Activated CD8-positive, alpha-beta T cell treated with anti-CD3 and anti-CD28 coated beads, Interleukin-2, amount 10 ng/mL, durations not matched to agents 7 days and 5 days (primary cell): ENCODE measurements around the gene CABCOCO1. TPM values are rescaled to one million over a fixed set of nuclear protein-coding genes. Genes with fewer than 3 reads are reported as not detected.
A peak's percentile ranks its signal among the peaks of the same experiment; 100 is the strongest.

Experiments used
- ATAC-seq: fragments of 150-1000 bp; cut with Tn5 transposase; one replicate; pipeline ENCODE4 v1.10.0; 2021; ENCODE audit warnings: moderate library complexity
- CTCF ChIA-PET: fragments of 350-600 bp; sonication (Branson Sonifier 250); formaldehyde crosslinking; loops from one replicate; lab custom pipeline; 2021; ENCODE audit warnings: antibody characterized with exemption; lab: Charles Lee
- POLR2A ChIA-PET: fragments of 350-600 bp; sonication (Branson Sonifier 250); formaldehyde crosslinking; loops from one replicate; lab custom pipeline; 2021; ENCODE audit warnings: antibody characterized with exemption; lab: Charles Lee
- DNase-seq: peaks from one replicate; pipeline ENCODE4 v3.0.0-alpha.2; 2020
- H3K27ac Mint-ChIP-seq: one replicate; pipeline ENCODE4 v1.8.0; 2021; ENCODE audit warnings: mild to moderate bottlenecking, mixed read lengths
- H3K27me3 Mint-ChIP-seq: one replicate; pipeline ENCODE4 v1.8.0; 2021; ENCODE audit warnings: low read depth, mixed read lengths
- H3K36me3 Mint-ChIP-seq: one replicate; pipeline ENCODE4 v1.8.0; 2021; ENCODE audit warnings: low read depth, mixed read lengths
- H3K4me1 Mint-ChIP-seq: one replicate; pipeline ENCODE4 v1.8.0; 2021; ENCODE audit warnings: low read depth, mixed read lengths
- H3K4me3 Mint-ChIP-seq: one replicate; pipeline ENCODE4 v1.8.0; 2021; ENCODE audit warnings: mild to moderate bottlenecking, mixed read lengths
- H3K9me3 Mint-ChIP-seq: one replicate; pipeline ENCODE4 v1.8.0; 2022; ENCODE audit warnings: mixed read lengths; ENCODE audit not compliant: insufficient read depth
- total RNA-seq, 2 experiments: library from RNA; stranded (reverse); gene quantifications; one replicate each; pipeline ENCODE4 v1.2.3, GENCODE V29; 2021

CABCOCO1 gene
- total RNA-seq, 2 experiments from 2014 or later: not detected

DNA sequence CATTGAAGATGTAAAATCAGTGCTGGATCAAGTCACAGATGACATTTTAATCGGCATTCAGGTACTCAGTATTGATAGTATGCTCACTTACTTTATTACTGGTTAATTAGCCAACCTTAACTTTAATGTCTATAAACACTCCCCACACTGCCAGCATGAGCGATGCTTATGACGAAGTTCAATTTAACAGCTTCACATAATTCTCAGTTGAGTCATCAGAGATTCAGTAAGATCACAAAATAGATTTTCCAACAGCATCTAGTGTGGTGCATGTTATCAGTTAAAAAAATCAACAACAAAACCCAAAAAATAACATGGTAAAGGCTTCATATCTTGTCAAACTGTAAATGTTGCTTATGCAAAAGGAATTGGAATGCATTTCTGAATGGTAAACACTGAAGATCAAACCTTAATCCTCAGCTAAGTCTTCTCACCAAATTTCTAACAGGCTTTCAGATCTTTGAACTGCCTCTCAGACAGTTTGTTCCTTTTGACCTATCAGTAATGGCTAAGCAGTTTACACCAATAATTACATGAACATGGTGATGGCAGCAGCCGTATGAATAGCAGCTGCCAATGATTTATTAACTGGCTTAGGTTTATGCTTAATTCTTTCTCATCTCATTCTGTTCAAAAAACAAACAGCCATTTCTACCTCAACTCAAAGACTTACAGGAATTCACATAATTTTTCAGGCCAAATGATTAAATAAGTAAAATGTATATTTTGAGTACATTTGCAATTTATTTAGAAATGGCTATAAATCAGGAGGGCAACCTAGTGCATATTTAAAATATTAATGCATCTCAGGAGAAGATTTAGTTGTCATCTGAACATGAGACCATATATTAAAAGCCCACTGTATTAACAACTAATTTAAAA lies 98.5 kb downstream of the CABCOCO1 start:
- no peak for ATAC-seq
- POLR2A ChIA-PET: interaction anchor here (0.6 kb wide), 1 partner anchor 13 kb away, joined by 3 read pairs; no protein-coding TSS in a partner anchor
- CTCF ChIA-PET: interaction anchor here (1.6 kb wide), 1 partner anchor 10 kb away, joined by 5 read pairs; no protein-coding TSS in a partner anchor
- no peak overlapping the region for H3K27ac Mint-ChIP-seq
- no peak for DNase-seq
- no peaks in the 10 kb centered on the region for H3K9me3 Mint-ChIP-seq
- H3K4me1 Mint-ChIP-seq: peaks cover 10% of the 10 kb centered on the region
- H3K36me3 Mint-ChIP-seq: peaks cover 2% of the 10 kb centered on the region
- no peak overlapping the region for H3K4me3 Mint-ChIP-seq
- H3K27me3 Mint-ChIP-seq: no peaks in the 10 kb centered on the region

DNA sequence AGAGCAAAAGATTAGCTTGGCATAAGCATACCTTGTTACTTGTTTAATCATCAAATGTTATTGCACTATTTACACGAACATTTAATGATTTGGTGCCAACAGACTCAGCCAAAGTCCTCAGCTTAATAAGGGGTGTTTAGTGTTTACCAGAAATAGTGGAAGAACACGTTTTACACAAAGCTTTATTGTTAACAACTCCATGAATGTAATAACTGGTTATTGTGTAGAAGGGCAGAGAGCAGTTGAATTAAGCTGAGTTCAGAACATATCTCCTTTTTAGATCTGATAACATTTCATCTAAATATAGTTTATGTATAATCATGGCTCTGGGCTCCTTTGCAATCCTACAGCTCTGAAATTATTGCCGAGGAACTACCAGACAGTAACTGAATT lies 99.1 kb downstream of the CABCOCO1 start:
- POLR2A ChIA-PET: no interaction called here
- no peak for ATAC-seq

DNA sequence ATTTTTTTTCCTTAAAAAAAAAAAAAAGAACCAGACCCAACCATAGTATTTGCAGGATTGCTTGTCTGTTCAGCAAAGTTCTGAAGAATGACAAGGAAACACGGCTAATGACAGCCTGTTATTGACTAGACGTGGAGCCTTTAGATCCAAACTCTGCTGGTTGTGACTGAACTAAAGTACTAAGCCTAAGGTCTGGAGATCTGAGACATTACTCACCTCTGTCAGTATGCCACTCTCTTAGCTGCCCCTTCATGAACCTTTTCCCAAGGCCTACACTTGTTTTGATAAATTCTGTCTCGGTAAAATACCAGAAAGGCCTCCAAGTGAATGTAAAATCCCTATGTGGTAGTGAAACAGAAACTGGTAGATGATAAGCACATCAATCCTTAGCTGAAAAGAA lies 101.0 kb downstream of the CABCOCO1 start:
- no peak for ATAC-seq
- Mint-ChIP-seq H3K9me3 (no peaks in the 10 kb centered on the region), H3K4me3 (no peak overlapping the region), H3K27ac (no peak overlapping the region), H3K27me3 (no peaks in the 10 kb centered on the region), H3K4me1 (peaks cover 10% of the 10 kb centered on the region), H3K36me3 (peaks cover 2% of the 10 kb centered on the region)
- POLR2A ChIA-PET: no interaction called here
- DNase-seq: no peak
- CTCF ChIA-PET: no interaction called here

More for the DNA sequence above, 99.1 kb downstream of the CABCOCO1 start:
- no peak overlapping the region for H3K27ac Mint-ChIP-seq
- no peak for DNase-seq
- CTCF ChIA-PET: interaction anchor here (1.6 kb wide), 1 partner anchor 10 kb away, joined by 5 read pairs; no protein-coding TSS in a partner anchor
- H3K36me3 Mint-ChIP-seq: peaks cover 2% of the 10 kb centered on the region
- peaks cover 10% of the 10 kb centered on the region for H3K4me1 Mint-ChIP-seq
- H3K9me3 Mint-ChIP-seq: no peaks in the 10 kb centered on the region
- no peaks in the 10 kb centered on the region for H3K27me3 Mint-ChIP-seq
- H3K4me3 Mint-ChIP-seq: no peak overlapping the region

GRCh38 chr10:61764486-61764885 lies 101.8 kb downstream of the CABCOCO1 start:
- DNase-seq (no peak), ATAC-seq (no peak)
- Mint-ChIP-seq H3K9me3 (no peaks in the 10 kb centered on the region), H3K36me3 (peaks cover 2% of the 10 kb centered on the region), H3K27ac (no peak overlapping the region), H3K4me3 (no peak overlapping the region), H3K4me1 (peaks cover 10% of the 10 kb centered on the region), H3K27me3 (no peaks in the 10 kb centered on the region)
- POLR2A ChIA-PET: no interaction called here
- CTCF ChIA-PET: no interaction called here

DNA sequence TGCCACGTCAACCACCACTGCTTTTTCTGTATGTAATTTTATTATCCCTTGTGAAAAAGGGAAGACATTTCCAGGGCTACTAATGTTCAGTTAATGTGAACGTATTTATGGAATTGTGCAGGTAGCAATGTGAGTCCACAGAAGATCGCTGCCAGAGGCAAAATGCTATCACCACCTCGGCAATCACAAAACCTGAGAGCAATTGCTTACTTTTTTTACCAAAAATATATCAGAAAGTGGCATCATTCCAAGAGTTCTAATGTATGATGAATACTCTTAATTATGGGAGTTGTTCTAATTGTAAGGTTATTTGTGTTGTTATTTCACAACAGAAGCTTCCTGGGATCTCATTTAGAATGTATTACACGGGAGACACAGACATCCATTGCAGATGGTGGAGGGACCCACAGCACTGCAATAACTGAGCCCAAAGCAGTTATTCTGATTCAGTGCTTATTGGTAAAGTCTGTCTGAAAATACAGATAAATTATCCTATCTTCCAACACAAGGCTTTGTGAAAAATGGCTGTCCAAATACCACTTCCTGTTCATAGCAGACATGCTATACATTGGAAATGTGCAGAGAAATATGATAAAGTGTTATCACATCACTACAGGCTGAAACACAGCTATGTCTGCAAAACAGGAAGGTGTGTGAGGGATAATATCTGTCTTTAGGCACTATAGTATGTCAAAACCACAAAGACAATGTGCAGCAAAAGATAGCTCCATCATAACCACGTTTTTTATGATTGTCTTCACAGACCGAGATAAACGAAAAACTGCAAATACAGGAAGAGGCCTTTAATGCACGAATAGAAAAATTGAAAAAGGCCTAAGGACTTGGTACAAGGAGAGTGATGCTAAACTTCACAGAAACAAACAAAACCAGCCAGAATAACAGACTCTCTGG lies 102.7 kb downstream of the CABCOCO1 start:
- ChIA-PET CTCF (interaction anchor here (0.9 to 1.8 kb wide), 3 partner anchors 14 to 52 kb away, joined by 3 to 13 read pairs (median 4); no protein-coding TSS in a partner anchor), POLR2A (no interaction called here)
- H3K9me3 Mint-ChIP-seq: no peaks in the 10 kb centered on the region
- H3K36me3 Mint-ChIP-seq: peaks cover 2% of the 10 kb centered on the region
- peaks cover 10% of the 10 kb centered on the region for H3K4me1 Mint-ChIP-seq
- peak overlapping the region; percentile 64 for H3K27ac Mint-ChIP-seq
- ATAC-seq (peak; percentile 71), DNase-seq (no peak)
- H3K27me3 Mint-ChIP-seq: no peaks in the 10 kb centered on the region
- no peak overlapping the region for H3K4me3 Mint-ChIP-seq

DNA sequence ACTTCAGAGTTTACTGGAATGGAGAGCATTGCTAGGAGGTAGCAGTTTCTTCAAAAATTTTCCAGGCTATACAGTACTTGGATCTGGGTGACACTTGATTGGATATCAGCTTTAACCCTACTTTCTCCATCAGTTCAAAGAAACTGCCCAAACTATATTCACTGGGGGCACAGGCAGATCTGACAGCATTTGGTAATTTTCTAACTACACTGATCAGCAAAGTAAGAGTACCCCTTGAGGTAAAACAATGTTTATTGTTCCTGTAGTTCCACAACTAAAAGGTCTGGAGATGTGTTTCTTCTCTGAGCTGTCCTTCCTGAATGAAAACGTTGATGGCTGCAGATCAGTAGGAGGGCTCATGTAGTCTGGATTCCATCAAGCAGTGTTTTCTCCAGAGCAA lies 104.2 kb downstream of the CABCOCO1 start:
- Mint-ChIP-seq H3K4me1 (peaks cover 10% of the 10 kb centered on the region), H3K36me3 (peaks cover 2% of the 10 kb centered on the region), H3K4me3 (no peak overlapping the region), H3K9me3 (no peaks in the 10 kb centered on the region), H3K27me3 (no peaks in the 10 kb centered on the region), H3K27ac (no peak overlapping the region)
- POLR2A ChIA-PET: no interaction called here
- CTCF ChIA-PET: interaction anchor here (1.8 kb wide), 1 partner anchor 15 kb away, joined by 13 read pairs; no protein-coding TSS in a partner anchor
- DNase-seq (no peak), ATAC-seq (no peak)

DNA sequence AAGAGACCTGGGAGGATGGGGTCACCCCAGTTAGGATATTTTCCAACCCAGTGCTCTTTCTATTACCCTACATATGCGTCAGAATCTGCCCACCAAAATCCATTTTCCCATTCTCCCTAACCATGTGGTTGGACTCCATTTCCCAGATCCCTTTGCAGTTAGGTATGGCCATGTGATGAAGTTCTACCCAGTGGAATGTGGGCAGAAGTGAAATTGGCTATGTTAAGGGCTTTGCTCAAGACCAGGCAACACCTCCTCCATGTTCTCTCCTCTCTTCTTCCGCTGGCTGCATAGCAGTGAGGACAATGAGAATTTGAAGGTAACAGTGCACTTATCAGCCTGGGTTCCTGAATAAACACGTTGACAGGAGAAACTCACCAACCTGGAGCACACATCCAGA lies 111.3 kb downstream of the CABCOCO1 start:
- ATAC-seq: no peak
- H3K27ac Mint-ChIP-seq: no peak overlapping the region
- no peak overlapping the region for H3K4me3 Mint-ChIP-seq
- DNase-seq: no peak
- H3K36me3 Mint-ChIP-seq: no peaks in the 10 kb centered on the region
- H3K4me1 Mint-ChIP-seq: no peaks in the 10 kb centered on the region
- no peaks in the 10 kb centered on the region for H3K9me3 Mint-ChIP-seq
- POLR2A ChIA-PET: no interaction called here
- peaks cover 3% of the 10 kb centered on the region for H3K27me3 Mint-ChIP-seq
- CTCF ChIA-PET: no interaction called here

GRCh38 chr10:61775111-61775510 lies 112.4 kb downstream of the CABCOCO1 start:
- Mint-ChIP-seq H3K27me3 (peaks cover 3% of the 10 kb centered on the region), H3K27ac (no peak overlapping the region), H3K4me1 (peaks cover 3% of the 10 kb centered on the region), H3K36me3 (no peaks in the 10 kb centered on the region), H3K4me3 (no peak overlapping the region), H3K9me3 (no peaks in the 10 kb centered on the region)
- POLR2A ChIA-PET: no interaction called here
- ATAC-seq: no peak
- DNase-seq: no peak
- CTCF ChIA-PET: interaction anchor here (2.0 kb wide), 1 partner anchor 24 kb away, joined by 5 read pairs; no protein-coding TSS in a partner anchor

GRCh38 chr10:61776615-61777266 lies 114.0 kb downstream of the CABCOCO1 start:
- Mint-ChIP-seq H3K36me3 (no peaks in the 10 kb centered on the region), H3K27ac (no peak overlapping the region), H3K4me1 (peaks cover 6% of the 10 kb centered on the region), H3K4me3 (no peak overlapping the region), H3K9me3 (no peaks in the 10 kb centered on the region), H3K27me3 (peaks cover 3% of the 10 kb centered on the region)
- ChIA-PET POLR2A (no interaction called here), CTCF (interaction anchor here (2.0 kb wide), 1 partner anchor 25 kb away, joined by 5 read pairs; no protein-coding TSS in a partner anchor)
- DNase-seq (no peak), ATAC-seq (no peak)

GRCh38 chr10:61778137-61778536 lies 115.4 kb downstream of the CABCOCO1 start:
- Mint-ChIP-seq H3K27me3 (peaks cover 3% of the 10 kb centered on the region), H3K4me1 (peaks cover 14% of the 10 kb centered on the region), H3K9me3 (peaks cover 6% of the 10 kb centered on the region), H3K27ac (no peak overlapping the region), H3K4me3 (no peak overlapping the region), H3K36me3 (no peaks in the 10 kb centered on the region)
- POLR2A ChIA-PET: no interaction called here
- ATAC-seq (no peak), DNase-seq (no peak)
- CTCF ChIA-PET: interaction anchor here (1.6 kb wide), 1 partner anchor 27 kb away, joined by 6 read pairs; no protein-coding TSS in a partner anchor

GRCh38 chr10:61779276-61779675 lies 116.5 kb downstream of the CABCOCO1 start:
- DNase-seq (no peak), ATAC-seq (no peak)
- Mint-ChIP-seq H3K27ac (no peak overlapping the region), H3K27me3 (peaks cover 3% of the 10 kb centered on the region), H3K4me1 (peaks cover 14% of the 10 kb centered on the region), H3K4me3 (no peak overlapping the region), H3K36me3 (no peaks in the 10 kb centered on the region), H3K9me3 (peaks cover 6% of the 10 kb centered on the region)
- ChIA-PET POLR2A (no interaction called here), CTCF (no interaction called here)
